A673 (cell line): ENCODE measurements around the gene SLC35F1.

Experiments
- EZH2 ChIP-seq: fragments of 200-600 bp; sonication (generic); IDR thresholded peaks from 2 replicates; pipeline ENCODE4 v1.6.1; 2017; ENCODE audit warnings: borderline replicate concordance, low read depth, mild to moderate bottlenecking, mixed read lengths, antibody characterized with exemption, low read length; ENCODE audit not compliant: poor library complexity, severe bottlenecking
- TF ChIP-seq, protein P1 (sequence below): fragments of 300-800, 200-600 bp; sonication (generic); conservative IDR thresholded peaks from 2 replicates; pipeline ENCODE4 v1.5.1; 2017; ENCODE audit warnings: low read depth, mild to moderate bottlenecking, antibody characterized with exemption, low read length, moderate library complexity, mixed read lengths

- TF ChIP-seq, protein P1, sequence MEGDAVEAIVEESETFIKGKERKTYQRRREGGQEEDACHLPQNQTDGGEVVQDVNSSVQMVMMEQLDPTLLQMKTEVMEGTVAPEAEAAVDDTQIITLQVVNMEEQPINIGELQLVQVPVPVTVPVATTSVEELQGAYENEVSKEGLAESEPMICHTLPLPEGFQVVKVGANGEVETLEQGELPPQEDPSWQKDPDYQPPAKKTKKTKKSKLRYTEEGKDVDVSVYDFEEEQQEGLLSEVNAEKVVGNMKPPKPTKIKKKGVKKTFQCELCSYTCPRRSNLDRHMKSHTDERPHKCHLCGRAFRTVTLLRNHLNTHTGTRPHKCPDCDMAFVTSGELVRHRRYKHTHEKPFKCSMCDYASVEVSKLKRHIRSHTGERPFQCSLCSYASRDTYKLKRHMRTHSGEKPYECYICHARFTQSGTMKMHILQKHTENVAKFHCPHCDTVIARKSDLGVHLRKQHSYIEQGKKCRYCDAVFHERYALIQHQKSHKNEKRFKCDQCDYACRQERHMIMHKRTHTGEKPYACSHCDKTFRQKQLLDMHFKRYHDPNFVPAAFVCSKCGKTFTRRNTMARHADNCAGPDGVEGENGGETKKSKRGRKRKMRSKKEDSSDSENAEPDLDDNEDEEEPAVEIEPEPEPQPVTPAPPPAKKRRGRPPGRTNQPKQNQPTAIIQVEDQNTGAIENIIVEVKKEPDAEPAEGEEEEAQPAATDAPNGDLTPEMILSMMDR = no peak
- TF ChIP-seq EZH2 = no peak
These were observed 381.5 kb downstream of the SLC35F1 start for GRCh38 chr6:118288355-118289124.
